H1 (cell line): ENCODE data around the gene GCC1.

Source experiments
- HDAC2 ChIP-seq, 2 experiments: fragments of 300-600 bp in 1 of 2; sonication (generic) in 1 of 2; IDR thresholded peaks; 2 replicates each; pipeline ENCODE4 v1.6.1; 2011 to 2012; ENCODE audit warnings: low read depth in 2 of 2, low read length in 2 of 2, mild to moderate bottlenecking in 2 of 2, moderate library complexity in 2 of 2, borderline replicate concordance in 1 of 2, inconsistent platforms in 1 of 2
- JUN ChIP-seq: IDR thresholded peaks from 2 replicates; pipeline ENCODE4 v1.6.1; 2011; ENCODE audit warnings: low read depth, mild to moderate bottlenecking, improper control_type of control experiment, low read length
- NANOG ChIP-seq: IDR thresholded peaks from 2 replicates; pipeline ENCODE4 v1.6.1; 2011; ENCODE audit warnings: low read length, low read depth, mild to moderate bottlenecking, inconsistent platforms; ENCODE audit not compliant: insufficient read depth, poor library complexity, severe bottlenecking
- POLR2A ChIP-seq, 2 experiments: IDR thresholded peaks; 1 replicate in 1 of 2; 2 replicates in 1 of 2; pipeline ENCODE4 v1.6.1; 2011; ENCODE audit warnings: low read depth in 2 of 2, low read length in 2 of 2, mild to moderate bottlenecking in 2 of 2; ENCODE audit errors: control extremely low read depth in 1 of 2
- POLR2AphosphoS5 ChIP-seq: IDR thresholded peaks from 2 replicates; pipeline ENCODE4 v1.6.1; 2011; ENCODE audit warnings: low read depth, low read length
- RNF2 ChIP-seq: fragments of 200-900, 300-1000 bp; sonication (generic); IDR thresholded peaks from 2 replicates; pipeline ENCODE4 v1.7.1; 2016; ENCODE audit warnings: borderline replicate concordance, low read depth, mild to moderate bottlenecking, antibody characterized with exemption, low read length; ENCODE audit not compliant: poor library complexity, severe bottlenecking; ENCODE audit errors: missing control alignments
- SIX5 ChIP-seq: IDR thresholded peaks from 2 replicates; pipeline ENCODE4 v1.6.1; 2011; ENCODE audit warnings: mild to moderate bottlenecking, low read depth, low read length
- SRF ChIP-seq: IDR thresholded peaks from 2 replicates; pipeline ENCODE4 v1.6.1; 2011; ENCODE audit warnings: mild to moderate bottlenecking, low read depth, low read length, moderate library complexity
- TF ChIP-seq, protein P1 (sequence below), 3 experiments: IDR thresholded peaks; 1 replicate in 2 of 3; 2 replicates in 1 of 3; pipeline versions ENCODE4 v1.5.1 to v1.6.1; 2011; ENCODE audit warnings: low read length in 3 of 3, mild to moderate bottlenecking in 3 of 3, inconsistent platforms in 2 of 3, low read depth in 1 of 3, moderate library complexity in 1 of 3; ENCODE audit not compliant: insufficient read depth in 1 of 3; ENCODE audit errors: control extremely low read depth in 1 of 3

- TF ChIP-seq, protein P1, sequence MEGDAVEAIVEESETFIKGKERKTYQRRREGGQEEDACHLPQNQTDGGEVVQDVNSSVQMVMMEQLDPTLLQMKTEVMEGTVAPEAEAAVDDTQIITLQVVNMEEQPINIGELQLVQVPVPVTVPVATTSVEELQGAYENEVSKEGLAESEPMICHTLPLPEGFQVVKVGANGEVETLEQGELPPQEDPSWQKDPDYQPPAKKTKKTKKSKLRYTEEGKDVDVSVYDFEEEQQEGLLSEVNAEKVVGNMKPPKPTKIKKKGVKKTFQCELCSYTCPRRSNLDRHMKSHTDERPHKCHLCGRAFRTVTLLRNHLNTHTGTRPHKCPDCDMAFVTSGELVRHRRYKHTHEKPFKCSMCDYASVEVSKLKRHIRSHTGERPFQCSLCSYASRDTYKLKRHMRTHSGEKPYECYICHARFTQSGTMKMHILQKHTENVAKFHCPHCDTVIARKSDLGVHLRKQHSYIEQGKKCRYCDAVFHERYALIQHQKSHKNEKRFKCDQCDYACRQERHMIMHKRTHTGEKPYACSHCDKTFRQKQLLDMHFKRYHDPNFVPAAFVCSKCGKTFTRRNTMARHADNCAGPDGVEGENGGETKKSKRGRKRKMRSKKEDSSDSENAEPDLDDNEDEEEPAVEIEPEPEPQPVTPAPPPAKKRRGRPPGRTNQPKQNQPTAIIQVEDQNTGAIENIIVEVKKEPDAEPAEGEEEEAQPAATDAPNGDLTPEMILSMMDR (IDR thresholded peaks at IDR 0.05; ENCODE audit: control extremely low read depth in 1 of 3, insufficient read depth in 1 of 3, low read depth in 1 of 3, low read length in 3 of 3): no peak
- TF ChIP-seq SIX5 (no peak), HDAC2 (IDR thresholded peaks at IDR 0.05; ENCODE audit: borderline replicate concordance in 1 of 2, low read depth in 2 of 2, low read length in 2 of 2) (no peak), POLR2A (IDR thresholded peaks at IDR 0.05; ENCODE audit: control extremely low read depth in 1 of 2, low read depth in 2 of 2, low read length in 2 of 2) (no peak), POLR2AphosphoS5 (no peak), RNF2 (no peak), SRF (no peak), JUN (no peak), NANOG (no peak)
These were observed 6.6 kb downstream of the GCC1 start for GRCh38 chr7:127578711-127579275.
